ENCODE measurements around the gene KRT38. TPM values are rescaled to one million over a fixed set of nuclear protein-coding genes. Genes with fewer than 3 reads are reported as not detected.

Gene KRT38
- total RNA-seq, 4 donors from 2014 or later: not detected

GRCh38 chr17:41483531-41483930 is 42.7 kb upstream of the KRT38 start:
- TF ChIP-seq CTCF (IDR thresholded peaks at IDR 0.05; ENCODE audit: low read depth): no peak

GRCh38 chr17:41481036-41481435 is 40.3 kb upstream of the KRT38 start, which contains the start of gene KRT35:
TSS of gene KRT35 (minus strand) at chr17:41481151. CDS start at chr17:41481097, 54 bp downstream.
- no peak for TF ChIP-seq CTCF (IDR thresholded peaks at IDR 0.05; ENCODE audit: low read depth)

- no peak for TF ChIP-seq CTCF (IDR thresholded peaks at IDR 0.05; ENCODE audit: low read depth)
These were observed 39.8 kb upstream of the KRT38 start for GRCh38 chr17:41480581-41480980.

GRCh38 chr17:41480136-41480535 is 39.4 kb upstream of the KRT38 start:
- no peak for TF ChIP-seq CTCF (IDR thresholded peaks at IDR 0.05; ENCODE audit: low read depth)

GRCh38 chr17:41478237-41478636 is 37.5 kb upstream of the KRT38 start:
- TF ChIP-seq CTCF (IDR thresholded peaks at IDR 0.05; ENCODE audit: low read depth): no peak

- no peak for TF ChIP-seq CTCF (IDR thresholded peaks at IDR 0.05; ENCODE audit: low read depth)
These were observed 36.4 kb upstream of the KRT38 start for GRCh38 chr17:41476866-41477815.

- no peak for TF ChIP-seq CTCF (IDR thresholded peaks at IDR 0.05; ENCODE audit: low read depth)
These were observed 34.6 kb upstream of the KRT38 start for GRCh38 chr17:41475421-41475820.

All from subcutaneous adipose tissue (tissue), 4 donors.